Posterior vena cava (tissue), 2 donors: ENCODE data around the gene KDM1B. TPM values are rescaled to one million over a fixed set of nuclear protein-coding genes. Genes with fewer than 3 reads are reported as not detected.
"Not testable (repeated sequence)": the region's sequence is repeated elsewhere in the genome, so short reads cannot be mapped to it uniquely, and the experiment has no call there.

ENCODE experiments used
- DNase-seq: peaks from one replicate; pipeline ENCODE4 v3.0.0-alpha.2; 2020; ENCODE audit warnings: low spot score
- intact Hi-C, 2 donors: fragments of 100-400 bp; cut with DNase I; formaldehyde crosslinking; loops; one replicate each; pipeline versions ENCODE4 v1.14.1 to v1.14.2; 2022 to 2023
- total RNA-seq, 2 donors: library from RNA; stranded (reverse); fragmentation: NEBNext Ultra II Directional; extraction: Animal tissue kit (Norgen Biotek cat#: 25700); gene quantifications; one replicate each; pipeline ENCODE4 v1.2.1, GENCODE V29; 2021
- donor health status: DM: yes; HTN: yes; CAD: no.
- donor health status: DM: yes; HTN: yes; CAD: no.

KDM1B gene
- total RNA-seq, 2 donors from 2014 or later, result 15.1 to 15.8 TPM

GRCh38 chr6:18218233-18218632 is 63.0 kb downstream of the KDM1B start:
- no peak for DNase-seq
- intact Hi-C loops, result no loop called here

- intact Hi-C loops, result no loop called here
- DNase-seq, result no peak
These were observed 64.4 kb downstream of the KDM1B start for GRCh38 chr6:18219591-18219990.

DNA sequence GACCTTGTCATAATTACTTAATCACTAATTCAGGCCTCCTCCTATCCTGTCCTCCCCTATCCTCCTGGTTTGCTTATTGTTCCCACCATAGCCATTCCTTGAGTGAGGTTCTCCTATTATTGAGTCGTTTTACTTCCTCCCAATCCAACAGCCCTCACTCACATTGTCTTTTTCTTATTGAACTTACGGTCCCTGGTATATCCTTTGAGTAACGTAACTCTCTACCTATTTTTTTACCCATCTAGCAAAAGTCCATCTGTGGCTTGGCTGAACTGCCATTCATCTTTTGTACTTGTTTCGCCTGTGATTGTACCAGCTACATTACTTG is 66.0 kb downstream of the KDM1B start:
- DNase-seq, result no peak
- intact Hi-C loops, result no loop called here

- intact Hi-C loops, DNase-seq: not testable (repeated sequence)
These were observed 71.4 kb downstream of the KDM1B start for GRCh38 chr6:18226451-18227105.

GRCh38 chr6:18227166-18227565 is 71.9 kb downstream of the KDM1B start:
- DNase-seq, intact Hi-C loops: not testable (repeated sequence)

- intact Hi-C loops, DNase-seq: not testable (repeated sequence)
These were observed 73.4 kb downstream of the KDM1B start for GRCh38 chr6:18228590-18228989.

- intact Hi-C loops, DNase-seq: not testable (repeated sequence)
These were observed 76.6 kb downstream of the KDM1B start for GRCh38 chr6:18231856-18232255.

DNA sequence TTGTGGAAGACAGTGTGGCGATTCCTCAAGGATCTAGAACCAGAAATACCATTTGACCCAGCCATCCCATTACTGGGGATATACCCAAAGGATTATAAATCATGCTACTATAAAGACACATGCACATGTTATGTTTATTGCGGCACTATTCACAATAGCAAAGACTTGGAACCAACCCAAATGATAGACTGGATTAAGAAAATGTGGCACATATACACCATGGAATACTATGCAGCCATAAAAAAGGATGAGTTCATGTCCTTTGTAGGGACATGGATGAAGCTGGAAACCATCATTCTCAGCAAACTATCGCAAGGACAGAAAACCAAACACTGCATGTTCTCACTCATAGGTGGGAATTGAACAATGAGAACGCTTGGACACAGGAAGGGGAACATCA is 78.5 kb downstream of the KDM1B start:
- DNase-seq, intact Hi-C loops: not testable (repeated sequence)

DNA sequence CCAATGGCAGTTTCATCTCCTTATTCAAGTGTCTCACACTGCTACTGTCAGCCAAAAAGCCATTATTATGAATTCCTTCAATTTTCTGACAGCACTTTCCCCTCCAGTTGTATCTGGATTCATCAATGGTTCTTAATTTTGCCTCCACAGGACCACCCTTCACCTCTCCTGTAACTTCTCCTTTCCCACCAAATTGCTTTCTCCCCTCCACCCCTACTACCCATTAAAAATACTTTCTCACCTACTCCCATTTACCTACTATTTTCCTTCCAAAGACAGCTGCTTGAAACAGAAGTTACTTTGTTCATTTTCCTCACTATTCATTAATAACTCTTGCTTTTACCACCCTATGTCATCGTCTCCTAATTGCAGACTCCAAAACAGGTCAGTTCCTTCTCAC is 79.3 kb downstream of the KDM1B start:
- intact Hi-C loops, result no loop called here
- DNase-seq, result no peak

DNA sequence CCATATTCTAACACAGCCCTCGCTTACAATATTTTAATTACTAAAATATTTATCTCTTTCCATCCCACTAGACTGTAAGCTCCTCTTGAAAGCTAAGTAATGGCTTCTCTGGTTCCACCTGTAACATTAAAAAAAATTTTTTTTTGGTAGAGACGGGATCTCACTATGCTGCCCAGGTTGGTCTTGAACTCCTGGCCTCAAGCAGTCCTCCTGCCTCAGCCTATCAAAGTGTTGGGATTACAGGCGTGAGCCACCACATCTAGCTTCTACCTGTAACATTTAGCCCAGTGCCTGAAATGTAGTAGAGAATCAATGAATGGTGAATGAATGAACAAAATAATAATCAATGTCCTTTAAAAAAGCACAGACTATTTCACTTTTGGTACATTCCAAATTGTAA is 80.3 kb downstream of the KDM1B start:
- intact Hi-C loops, result no loop called here
- DNase-seq, result no peak

GRCh38 chr6:18237167-18237566 is 81.9 kb downstream of the KDM1B start:
- intact Hi-C loops, result no loop called here
- DNase-seq, result no peak

DNA sequence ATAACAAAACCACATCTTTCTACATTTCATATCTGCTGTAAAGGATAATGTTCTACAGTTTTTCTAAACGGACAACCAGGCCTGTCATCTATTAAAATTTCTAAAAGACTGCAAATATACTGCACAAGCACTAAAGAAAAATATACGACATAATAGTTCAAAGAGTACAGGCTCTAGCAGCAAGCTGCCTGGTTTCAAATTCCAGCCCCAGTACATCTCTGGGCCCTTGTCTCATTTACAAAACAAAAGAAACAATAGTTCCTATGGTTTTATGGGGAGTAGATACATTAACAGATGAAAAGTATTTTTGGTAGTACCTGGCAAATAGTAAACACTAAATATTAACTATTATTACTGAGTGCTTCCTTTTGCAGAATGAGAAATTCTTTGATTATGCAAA is 85.0 kb downstream of the KDM1B start:
- intact Hi-C loops, result no loop called here
- DNase-seq, result no peak

- no peak for DNase-seq
- intact Hi-C loops, result no loop called here
These were observed 86.2 kb downstream of the KDM1B start for GRCh38 chr6:18241208-18242038.

- no peak for DNase-seq
- intact Hi-C loops, result no loop called here
These were observed 87.0 kb downstream of the KDM1B start for GRCh38 chr6:18242062-18242851.

GRCh38 chr6:18243302-18243893 is 88.2 kb downstream of the KDM1B start:
- no peak for DNase-seq
- intact Hi-C loops, result no loop called here

- DNase-seq, result no peak
- intact Hi-C loops, result no loop called here
These were observed 89.0 kb downstream of the KDM1B start for GRCh38 chr6:18244251-18244650.

DNA sequence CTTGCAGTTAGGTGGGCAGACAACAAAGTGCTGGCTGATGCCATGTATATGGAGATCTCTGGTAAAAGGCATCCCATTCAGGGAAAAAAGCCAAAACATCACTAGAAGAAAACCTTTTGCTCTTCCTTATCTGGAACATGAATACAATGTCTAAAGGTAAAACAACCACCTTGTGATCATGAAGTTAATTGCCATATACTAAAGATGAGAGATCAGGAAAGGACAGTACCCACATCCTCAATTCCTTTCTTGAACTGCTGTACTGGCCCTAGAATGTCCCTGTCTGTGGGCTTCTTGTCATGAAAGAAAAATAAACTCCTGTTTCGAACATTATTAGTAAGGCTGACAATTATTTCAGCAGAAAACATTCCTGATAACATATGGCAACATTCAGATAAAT is 89.9 kb downstream of the KDM1B start:
- intact Hi-C loops, result no loop called here
- DNase-seq, result no peak

- intact Hi-C loops, result no loop called here
- no peak for DNase-seq
These were observed 90.4 kb downstream of the KDM1B start for GRCh38 chr6:18245642-18246041.

DNA sequence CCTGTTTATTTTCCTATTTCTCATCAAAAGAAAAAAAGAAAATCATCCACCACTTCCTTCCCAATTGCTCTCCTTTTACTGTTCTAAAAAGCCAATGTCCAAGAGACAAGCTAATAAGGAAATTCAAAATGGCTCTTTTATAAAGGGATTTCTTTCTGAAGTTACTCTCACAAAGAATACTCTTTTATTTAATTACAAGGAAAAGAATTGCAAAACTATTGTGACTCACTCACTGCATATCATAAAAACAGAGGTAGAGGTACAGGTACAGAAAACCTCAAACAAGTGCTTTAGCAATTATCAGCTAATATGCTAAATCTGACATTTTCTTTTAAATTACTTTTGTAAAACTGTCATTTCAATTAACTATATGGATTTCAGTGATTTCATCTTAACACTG is 91.0 kb downstream of the KDM1B start:
- intact Hi-C loops, result no loop called here
- DNase-seq, result no peak

DNA sequence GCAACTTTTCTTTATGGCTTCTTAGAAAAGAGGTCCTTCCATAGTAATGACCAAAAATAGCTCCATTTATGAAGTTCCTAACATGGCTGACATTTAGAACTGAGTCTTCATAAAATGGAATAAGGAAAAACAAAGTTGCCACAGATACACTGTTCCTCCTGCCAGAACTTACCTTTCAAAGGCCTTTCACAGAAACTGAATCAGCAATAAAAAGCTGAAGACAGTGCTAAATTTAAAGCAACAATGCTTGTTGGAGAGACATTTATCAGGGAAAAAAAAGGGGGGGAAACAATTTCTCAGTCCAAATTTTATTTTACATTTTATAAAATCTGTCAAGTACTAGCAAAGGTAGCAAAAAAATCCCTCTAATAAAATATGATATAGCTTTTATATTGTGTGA is 91.8 kb downstream of the KDM1B start:
- no peak for DNase-seq
- intact Hi-C loops, result no loop called here
